HG03558 (cell line): Measurements from ENCODE around the gene CYP27B1.

ENCODE experiments used
- ATAC-seq: cut with Tn5 transposase; IDR thresholded peaks from one replicate; pipeline ENCODE4 v1.9.1; 2021; ENCODE audit warnings: moderate number of reproducible peaks; ENCODE audit not compliant: unreplicated experiment; ENCODE audit errors: extremely low read depth

Gene CYP27B1

GRCh38 chr12:57737467-57738460, 29.1 kb downstream of the CYP27B1 start:
- ATAC-seq = no peak

GRCh38 chr12:57736741-57737466, 30.0 kb downstream of the CYP27B1 start:
- ATAC-seq = no peak

- ATAC-seq = no peak
Observed at GRCh38 chr12:57735952-57736740, 30.7 kb downstream of the CYP27B1 start.

GRCh38 chr12:57735198-57735855, 31.6 kb downstream of the CYP27B1 start:
- ATAC-seq = no peak

- no peak for ATAC-seq
Observed at GRCh38 chr12:57734591-57734990, 32.3 kb downstream of the CYP27B1 start.

- ATAC-seq = no peak
Observed at GRCh38 chr12:57733928-57734327, 33.0 kb downstream of the CYP27B1 start.

GRCh38 chr12:57732726-57733593, 33.9 kb downstream of the CYP27B1 start:
- no peak for ATAC-seq

- no peak for ATAC-seq
Observed at GRCh38 chr12:57732270-57732669, 34.6 kb downstream of the CYP27B1 start.

GRCh38 chr12:57731411-57732080, 35.3 kb downstream of the CYP27B1 start:
- no peak for ATAC-seq

GRCh38 chr12:57730336-57731067, 36.4 kb downstream of the CYP27B1 start:
- ATAC-seq = no peak

- no peak for ATAC-seq
Observed at GRCh38 chr12:57729321-57729844, 37.5 kb downstream of the CYP27B1 start.

GRCh38 chr12:57727758-57728395, 39.0 kb downstream of the CYP27B1 start:
- no peak for ATAC-seq

GRCh38 chr12:57726884-57727757, 39.8 kb downstream of the CYP27B1 start:
- ATAC-seq = no peak

- no peak for ATAC-seq
Observed at GRCh38 chr12:57726151-57726883, 40.6 kb downstream of the CYP27B1 start.

GRCh38 chr12:57725851-57726150, 41.1 kb downstream of the CYP27B1 start:
- ATAC-seq = no peak
